Osteocyte (in vitro differentiated cells): ENCODE results near the gene PGGHG. TPM values are rescaled to one million over a fixed set of nuclear protein-coding genes. Genes with fewer than 3 reads are reported as not detected.

Source experiments
- DNase-seq: peaks from one replicate; pipeline ENCODE4 v3.0.0; 2021; ENCODE audit warnings: mixed read lengths; ENCODE audit not compliant: unreplicated experiment; ENCODE audit errors: extremely low spot score
- H3K27ac Mint-ChIP-seq: one replicate; pipeline ENCODE4 v1.8.0; 2021; ENCODE audit warnings: mild to moderate bottlenecking, mixed read lengths; ENCODE audit not compliant: unreplicated experiment
- H3K27me3 Mint-ChIP-seq: one replicate; pipeline ENCODE4 v1.8.0; 2021; ENCODE audit warnings: mixed read lengths; ENCODE audit not compliant: unreplicated experiment
- H3K36me3 Mint-ChIP-seq: one replicate; pipeline ENCODE4 v1.8.0; 2021; ENCODE audit warnings: mixed read lengths; ENCODE audit not compliant: unreplicated experiment
- H3K4me1 Mint-ChIP-seq: one replicate; pipeline ENCODE4 v1.8.0; 2021; ENCODE audit warnings: mixed read lengths; ENCODE audit not compliant: unreplicated experiment
- H3K4me3 Mint-ChIP-seq: one replicate; pipeline ENCODE4 v1.8.0; 2021; ENCODE audit warnings: mild to moderate bottlenecking, moderate library complexity, mixed read lengths; ENCODE audit not compliant: unreplicated experiment
- H3K9me3 Mint-ChIP-seq: one replicate; pipeline ENCODE4 v1.8.0; 2021; ENCODE audit warnings: mixed read lengths; ENCODE audit not compliant: unreplicated experiment
- CTCF ChIP-seq: fragments of 200-600 bp; sonication (generic); IDR thresholded peaks from 2 replicates; pipeline ENCODE4 v1.5.0; 2021; ENCODE audit warnings: antibody characterized with exemption, mild to moderate bottlenecking, moderate library complexity
- total RNA-seq: library from RNA; stranded (reverse); gene quantifications from 2 replicates; pipeline ENCODE4 v1.2.1, GENCODE V29; 2021

Gene PGGHG
- total RNA-seq, 1 donor from 2014 or later, result 43.4 TPM

GRCh38 chr11:276219-276618, 12.7 kb upstream of the PGGHG start:
- peaks cover 10% of the 10 kb centered on the region for H3K9me3 Mint-ChIP-seq
- H3K27ac Mint-ChIP-seq, result no peak overlapping the region
- no peak for TF ChIP-seq CTCF
- H3K36me3 Mint-ChIP-seq, result no peaks in the 10 kb centered on the region
- DNase-seq, result no peak
- H3K4me1 Mint-ChIP-seq, result no peaks in the 10 kb centered on the region
- peaks cover 48% of the 10 kb centered on the region for H3K27me3 Mint-ChIP-seq
- H3K4me3 Mint-ChIP-seq, result no peak overlapping the region

DNA sequence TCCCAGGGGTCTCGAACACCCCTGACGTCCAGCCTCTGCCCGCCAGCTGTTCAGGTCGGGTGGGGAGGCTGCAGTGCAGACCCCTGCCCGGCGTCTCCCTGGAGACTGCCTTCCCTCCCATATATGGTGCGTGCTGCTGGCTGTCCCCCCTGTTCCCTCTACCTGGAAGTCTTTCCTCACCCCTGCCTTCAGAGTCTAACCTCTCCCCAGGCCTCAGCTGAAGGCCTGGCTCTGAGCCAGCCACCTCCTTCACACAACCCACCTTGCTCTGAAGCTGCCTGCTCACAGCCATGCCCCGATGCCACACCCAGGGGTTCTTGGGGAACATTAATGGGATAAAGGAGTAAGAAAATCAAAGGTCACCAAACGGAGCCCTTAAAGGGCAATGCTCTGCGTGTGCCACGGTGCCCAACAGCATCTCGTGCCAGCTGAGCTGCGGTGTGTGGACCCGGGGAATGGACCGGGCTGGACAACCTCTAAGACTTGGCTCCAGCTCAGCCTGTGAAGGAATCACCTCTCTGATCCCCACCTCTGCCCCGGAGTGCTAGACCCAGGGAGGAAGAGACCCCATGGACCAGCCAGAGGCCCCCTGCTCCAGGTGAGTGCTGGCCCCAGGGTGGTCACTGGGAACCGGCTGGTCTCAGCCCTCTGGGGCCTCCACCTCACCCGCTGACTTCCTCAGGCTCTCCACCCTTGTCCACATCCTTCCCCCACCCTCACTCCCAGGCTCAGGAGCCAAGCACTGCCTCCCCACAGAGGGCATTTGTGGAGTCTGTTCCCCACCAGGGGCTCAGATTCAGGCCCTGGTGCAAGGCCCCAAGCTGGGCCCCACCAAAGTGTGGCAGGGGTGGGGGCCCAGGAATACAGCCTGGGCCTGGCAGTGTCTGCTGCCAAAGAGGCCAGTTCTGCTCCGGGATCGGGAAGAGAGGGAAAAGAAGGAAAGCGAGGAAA, 10.7 kb upstream of the PGGHG start, which contains the start of gene NLRP6:
TSS of gene NLRP6 (plus strand) at position 407 of the 951 bp plus-strand sequence. CDS start at position 570, 163 bp downstream.
- no peak for DNase-seq
- Mint-ChIP-seq H3K4me1 (no peaks in the 10 kb centered on the region), H3K4me3 (no peak within 1 kb of the TSS), H3K27ac (no peak within 1 kb of the TSS), H3K27me3 (peaks cover 38% of the 10 kb centered on the region), H3K36me3 (no peaks in the 10 kb centered on the region), H3K9me3 (peaks cover 10% of the 10 kb centered on the region)
- no peak for TF ChIP-seq CTCF

GRCh38 chr11:279040-279965, 9.6 kb upstream of the PGGHG start:
- Mint-ChIP-seq H3K9me3 (peaks cover 10% of the 10 kb centered on the region), H3K4me3 (no peak overlapping the region), H3K27me3 (peaks cover 30% of the 10 kb centered on the region), H3K4me1 (no peaks in the 10 kb centered on the region), H3K27ac (no peak overlapping the region), H3K36me3 (no peaks in the 10 kb centered on the region)
- TF ChIP-seq CTCF, result no peak
- DNase-seq, result no peak

DNA sequence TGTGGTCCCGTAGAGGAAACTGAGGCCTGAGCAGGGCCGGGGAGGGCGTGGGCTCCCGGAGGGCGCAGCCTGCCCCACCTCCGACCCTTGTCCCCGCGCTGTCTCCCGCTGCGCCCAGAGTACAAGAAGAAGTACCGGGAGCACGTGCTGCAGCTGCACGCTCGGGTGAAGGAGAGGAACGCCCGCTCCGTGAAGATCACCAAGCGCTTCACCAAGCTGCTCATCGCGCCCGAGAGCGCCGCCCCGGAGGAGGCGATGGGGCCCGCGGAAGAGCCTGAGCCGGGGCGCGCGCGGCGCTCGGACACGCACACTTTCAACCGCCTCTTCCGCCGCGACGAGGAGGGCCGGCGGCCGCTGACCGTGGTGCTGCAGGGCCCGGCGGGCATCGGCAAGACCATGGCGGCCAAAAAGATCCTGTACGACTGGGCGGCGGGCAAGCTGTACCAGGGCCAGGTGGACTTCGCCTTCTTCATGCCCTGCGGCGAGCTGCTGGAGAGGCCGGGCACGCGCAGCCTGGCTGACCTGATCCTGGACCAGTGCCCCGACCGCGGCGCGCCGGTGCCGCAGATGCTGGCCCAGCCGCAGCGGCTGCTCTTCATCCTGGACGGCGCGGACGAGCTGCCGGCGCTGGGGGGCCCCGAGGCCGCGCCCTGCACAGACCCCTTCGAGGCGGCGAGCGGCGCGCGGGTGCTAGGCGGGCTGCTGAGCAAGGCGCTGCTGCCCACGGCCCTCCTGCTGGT, 8.8 kb upstream of the PGGHG start:
- H3K4me1 Mint-ChIP-seq, result no peaks in the 10 kb centered on the region
- H3K27ac Mint-ChIP-seq, result no peak overlapping the region
- H3K4me3 Mint-ChIP-seq, result no peak overlapping the region
- H3K27me3 Mint-ChIP-seq, result peaks cover 23% of the 10 kb centered on the region
- peaks cover 10% of the 10 kb centered on the region for H3K9me3 Mint-ChIP-seq
- no peak for DNase-seq
- no peaks in the 10 kb centered on the region for H3K36me3 Mint-ChIP-seq
- no peak for TF ChIP-seq CTCF
